Transverse colon (tissue), 4 donors: Measurements from ENCODE around the gene EEPD1. TPM values are rescaled to one million over a fixed set of nuclear protein-coding genes. Genes with fewer than 3 reads are reported as not detected.

ENCODE experiments used
- DNase-seq: peaks from one replicate; pipeline ENCODE4 v3.0.0-alpha.2; 2019
- H3K27ac ChIP-seq, 4 donors: fragments of 200-600 bp; sonication (generic); 2 replicates each; pipeline ENCODE4 v1.5.1; 2016 to 2018; ENCODE audit warnings: inconsistent platforms in 4 of 4
- H3K27me3 ChIP-seq: fragments of 200-600 bp; sonication (generic); 2 replicates; pipeline ENCODE4 v1.5.1; 2017; ENCODE audit warnings: inconsistent platforms
- H3K36me3 ChIP-seq, 4 donors: fragments of 200-600 bp; sonication (generic); 2 replicates each; pipeline ENCODE4 v1.5.1; 2017 to 2019; ENCODE audit warnings: inconsistent platforms in 4 of 4
- H3K4me1 ChIP-seq, 4 donors: fragments of 200-600 bp; sonication (generic); 2 replicates each; pipeline ENCODE4 v1.5.1; 2017 to 2020; ENCODE audit warnings: inconsistent platforms in 4 of 4
- H3K4me3 ChIP-seq, 4 donors: fragments of 200-600 bp; sonication (generic); 1 replicate in 1 of 4; 2 replicates in 3 of 4; pipeline versions ENCODE4 v1.5.1 to v1.6.1; 2017 to 2019; ENCODE audit warnings: inconsistent platforms in 4 of 4
- H3K9me3 ChIP-seq, 2 donors: fragments of 200-600 bp; sonication (generic); 2 replicates each; pipeline ENCODE4 v1.5.1; 2017 to 2019; ENCODE audit warnings: inconsistent platforms in 2 of 2
- EP300 ChIP-seq: sonication (generic); formaldehyde crosslinking; IDR thresholded peaks from one replicate; pipeline ENCODE4 v1.6.1; 2017; ENCODE audit warnings: antibody characterized with exemption, low read depth
- POLR2A ChIP-seq: fragments of 450-650 bp; IDR thresholded peaks from one replicate; pipeline ENCODE4 v1.6.1; 2016; ENCODE audit warnings: antibody characterized with exemption, mild to moderate bottlenecking, moderate library complexity
- POLR2AphosphoS5 ChIP-seq, 3 donors: sonication (generic); formaldehyde crosslinking; IDR thresholded peaks; one replicate each; pipeline ENCODE4 v1.6.1; 2016; ENCODE audit warnings: antibody characterized with exemption in 3 of 3
- WGBS, 2 donors: methylation state at CpG; one replicate each; pipeline ENCODE4 v1.1.5; 2018; ENCODE audit warnings: low coverage in 1 of 2; 5-methylcytosine and 5-hydroxymethylcytosine counted together
- in situ Hi-C, 4 donors: fragments of 200-750 bp; cut with MboI; loops; one replicate each; pipeline versions ENCODE4 v1.15.0 to v1.15.1; 2017; ENCODE audit warnings: low sequenced_read_pairs in 3 of 4, low pct_ligation_motif_present in 1 of 4, low pct_unique_long_range_greater_than_20kb in 1 of 4
- intact Hi-C: fragments of 100-400 bp; cut with DNase I; formaldehyde crosslinking; loops from one replicate; pipeline ENCODE4 v1.15.1; 2023; ENCODE audit warnings: low total_unique reads
- small RNA-seq, 4 donors: library from RNA; depleted of rRNA; stranded (forward); fragments of <200 nt; gene quantifications; one replicate each; pipeline ENCODE3, GENCODE V24; 2016
- total RNA-seq, 4 donors: library from RNA; depleted of rRNA; stranded (reverse); fragments of >200 nt; gene quantifications; one replicate each; pipeline ENCODE4 v1.1.0, GENCODE V29; 2016
- TF ChIP-seq, protein P1 (sequence below), 5 experiments: fragments of 200-600 bp in 3 of 5; fragments of 450-650 bp in 2 of 5; sonication (generic) in 3 of 5; IDR thresholded peaks; 1 replicate in 2 of 5; 2 replicates in 3 of 5; pipeline ENCODE4 v1.5.1; 2016 to 2017; ENCODE audit warnings: antibody characterized with exemption in 5 of 5, inconsistent platforms in 3 of 5, mild to moderate bottlenecking in 2 of 5, moderate library complexity in 1 of 5

The EEPD1 gene
- total RNA-seq, 4 donors from 2014 or later: 16.2 to 36.2 (median 25.2) TPM

DNA sequence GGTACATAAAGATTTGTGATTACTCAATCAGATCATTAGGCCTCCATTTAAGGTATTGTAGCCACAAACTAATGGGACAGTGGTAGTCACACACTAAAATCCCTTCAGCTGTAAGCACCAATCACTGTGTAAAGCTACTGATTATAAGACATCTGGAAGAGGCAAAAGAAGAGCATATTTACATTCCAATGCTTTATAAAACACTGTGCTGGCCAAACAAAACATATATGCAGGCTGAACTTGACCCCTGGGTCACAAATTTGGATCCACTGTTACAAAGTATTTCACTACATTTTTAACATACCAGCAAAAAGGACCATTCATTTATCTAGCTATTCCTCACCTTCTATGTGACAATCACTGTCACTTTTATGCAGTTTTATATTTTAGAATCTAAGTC, 195.2 kb downstream of the EEPD1 start:
- Histone ChIP-seq H3K4me3 (no peak overlapping the region), H3K36me3 (no peaks in the 10 kb centered on the region), H3K9me3 (no peaks in the 10 kb centered on the region), H3K4me1 (no peaks in the 10 kb centered on the region), H3K27me3 (no peaks in the 10 kb centered on the region), H3K27ac (no peak overlapping the region)
- no peak for TF ChIP-seq POLR2AphosphoS5 (IDR thresholded peaks at IDR 0.05)
- TF ChIP-seq POLR2A: no peak
- no peak for TF ChIP-seq EP300
- TF ChIP-seq, protein P1, sequence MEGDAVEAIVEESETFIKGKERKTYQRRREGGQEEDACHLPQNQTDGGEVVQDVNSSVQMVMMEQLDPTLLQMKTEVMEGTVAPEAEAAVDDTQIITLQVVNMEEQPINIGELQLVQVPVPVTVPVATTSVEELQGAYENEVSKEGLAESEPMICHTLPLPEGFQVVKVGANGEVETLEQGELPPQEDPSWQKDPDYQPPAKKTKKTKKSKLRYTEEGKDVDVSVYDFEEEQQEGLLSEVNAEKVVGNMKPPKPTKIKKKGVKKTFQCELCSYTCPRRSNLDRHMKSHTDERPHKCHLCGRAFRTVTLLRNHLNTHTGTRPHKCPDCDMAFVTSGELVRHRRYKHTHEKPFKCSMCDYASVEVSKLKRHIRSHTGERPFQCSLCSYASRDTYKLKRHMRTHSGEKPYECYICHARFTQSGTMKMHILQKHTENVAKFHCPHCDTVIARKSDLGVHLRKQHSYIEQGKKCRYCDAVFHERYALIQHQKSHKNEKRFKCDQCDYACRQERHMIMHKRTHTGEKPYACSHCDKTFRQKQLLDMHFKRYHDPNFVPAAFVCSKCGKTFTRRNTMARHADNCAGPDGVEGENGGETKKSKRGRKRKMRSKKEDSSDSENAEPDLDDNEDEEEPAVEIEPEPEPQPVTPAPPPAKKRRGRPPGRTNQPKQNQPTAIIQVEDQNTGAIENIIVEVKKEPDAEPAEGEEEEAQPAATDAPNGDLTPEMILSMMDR (IDR thresholded peaks at IDR 0.05): no peak
- in situ Hi-C loops: no loop called here
- intact Hi-C loops: no loop called here
- DNase-seq: no peak

GRCh38 chr7:36348771-36349170, 195.7 kb downstream of the EEPD1 start:
- no peaks in the 10 kb centered on the region for H3K27me3 ChIP-seq
- no peak overlapping the region for H3K27ac ChIP-seq
- intact Hi-C loops (no loop called here), in situ Hi-C loops (no loop called here)
- TF ChIP-seq POLR2A (no peak), EP300 (no peak), POLR2AphosphoS5 (IDR thresholded peaks at IDR 0.05) (no peak)
- TF ChIP-seq, protein P1 (IDR thresholded peaks at IDR 0.05): no peak
- no peaks in the 10 kb centered on the region for H3K4me1 ChIP-seq
- H3K36me3 ChIP-seq: no peaks in the 10 kb centered on the region
- no peak overlapping the region for H3K4me3 ChIP-seq
- no peak for DNase-seq
- H3K9me3 ChIP-seq: no peaks in the 10 kb centered on the region
- 90 to 93% methylated on average over 3 of the region's 3 CpGs for WGBS, 2 donors

GRCh38 chr7:36349626-36350025, 196.6 kb downstream of the EEPD1 start:
- no peaks in the 10 kb centered on the region for H3K4me1 ChIP-seq
- no peak for DNase-seq
- TF ChIP-seq EP300: no peak
- TF ChIP-seq, protein P1 (IDR thresholded peaks at IDR 0.05): no peak
- TF ChIP-seq POLR2AphosphoS5 (IDR thresholded peaks at IDR 0.05): no peak
- TF ChIP-seq POLR2A: no peak
- intact Hi-C loops (no loop called here), in situ Hi-C loops (no loop called here)
- H3K36me3 ChIP-seq: no peaks in the 10 kb centered on the region
- no peaks in the 10 kb centered on the region for H3K9me3 ChIP-seq
- H3K27me3 ChIP-seq: no peaks in the 10 kb centered on the region
- no peak overlapping the region for H3K27ac ChIP-seq
- no peak overlapping the region for H3K4me3 ChIP-seq
- 83 to 88% methylated on average over 2 of the region's 2 CpGs for WGBS, 2 donors

Small RNA genes within 50 kb of the gene (small RNA-seq; reads per million reads assigned to genes)
- gene AC006960.1 (0 reads per million in 4 donors), gene AC007327.1 (0 reads per million in 4 donors), gene RF00019 (0 reads per million in 4 donors)

Other genes with a start within 250 kb of the EEPD1 start
- gene ANLN, start 236.6 kb downstream of the EEPD1 start, total RNA-seq: 10 to 100 TPM in 1 of 4 donors, 1 to 10 TPM in 2, under 1 TPM in 1; 0.37 to 97.1 (median 5.7) TPM